ENCODE measurements around the gene IGFBP4. TPM values are rescaled to one million over a fixed set of nuclear protein-coding genes. Genes with fewer than 3 reads are reported as not detected.

The IGFBP4 gene
- total and polyA plus RNA-seq, 2 experiments from 2014 or later, result 44.9 to 183 TPM

DNA sequence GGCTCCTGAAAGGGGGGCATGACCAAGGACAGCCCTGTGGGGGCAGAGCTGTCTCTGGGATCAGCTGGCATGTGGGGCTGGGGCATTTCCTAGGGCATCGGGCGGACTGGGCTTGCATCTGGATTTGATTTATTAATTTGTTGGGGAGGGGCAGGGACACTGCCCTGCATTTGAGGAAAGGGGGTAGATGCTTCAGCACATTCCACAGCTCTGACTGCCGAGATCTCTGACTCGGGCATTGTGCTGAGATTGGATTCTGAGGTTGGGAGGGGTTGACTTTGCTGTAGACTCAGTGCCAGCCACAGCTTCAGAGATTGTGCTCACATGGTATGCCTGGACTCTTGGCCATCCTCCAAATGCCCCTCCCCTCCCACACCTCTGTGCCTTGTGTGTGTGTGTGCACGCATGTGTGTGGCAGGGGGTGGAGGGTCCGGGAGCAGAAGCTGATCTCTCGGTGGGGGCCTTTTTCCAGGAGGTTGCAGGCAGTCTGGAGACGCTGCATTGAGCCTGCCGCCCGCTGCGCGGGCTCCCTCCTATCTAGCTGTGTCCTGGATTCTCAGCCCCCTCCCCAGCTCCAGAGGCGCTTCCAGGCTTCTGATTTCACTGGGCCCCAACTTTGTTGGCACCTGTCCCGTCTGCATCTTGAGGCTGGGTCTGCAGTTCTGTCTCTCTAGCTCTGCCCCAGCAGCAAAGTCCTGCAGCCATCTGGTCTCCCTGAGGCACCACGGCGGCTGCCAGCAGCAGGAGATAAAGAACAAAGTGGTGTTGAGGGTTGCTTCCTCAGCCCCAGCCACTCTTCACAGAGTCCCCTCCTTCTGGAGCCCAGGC, 14.9 kb downstream of the IGFBP4 start:
- no peaks in the 10 kb centered on the region for H3K36me3 ChIP-seq (replicated peaks; ENCODE audit: insufficient read depth, low read depth)

DNA sequence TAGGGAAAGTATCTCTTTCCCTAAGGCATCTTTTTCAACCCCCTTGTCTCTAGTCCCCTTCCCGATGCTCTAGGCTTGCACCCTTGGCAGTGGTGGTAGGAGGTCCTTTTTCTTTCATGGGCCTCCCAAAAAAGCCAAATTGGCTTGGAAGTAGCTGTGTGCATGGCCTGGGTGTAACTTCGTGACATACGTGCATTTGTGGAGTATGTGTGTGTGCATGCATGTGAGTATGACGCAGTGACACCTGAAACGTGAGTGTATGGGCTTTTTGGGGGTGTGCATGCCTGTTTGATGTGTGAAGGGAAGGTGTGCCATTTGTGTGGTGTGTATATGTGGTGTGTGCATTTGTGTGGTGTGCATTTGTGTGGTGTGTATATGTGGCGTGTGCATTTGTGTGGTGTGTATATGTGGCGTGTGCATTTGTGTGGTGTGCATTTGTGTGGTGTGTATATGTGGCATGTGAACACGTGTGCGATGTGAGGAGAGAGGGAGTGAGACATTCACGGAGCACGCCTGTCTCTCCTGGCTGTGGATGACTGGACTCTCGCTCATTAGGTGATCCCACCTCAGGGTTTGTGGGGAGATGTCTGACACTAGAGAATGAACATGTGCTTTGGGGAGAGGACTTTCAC, 15.7 kb downstream of the IGFBP4 start:
- TF ChIP-seq EZH2phosphoT487 (IDR thresholded peaks at IDR 0.05; ENCODE audit: low read depth, severe bottlenecking, unreplicated experiment) (no peak), EZH2 (IDR thresholded peaks at IDR 0.05; ENCODE audit: borderline replicate concordance) (no peak)
- TF ChIP-seq, protein P1, sequence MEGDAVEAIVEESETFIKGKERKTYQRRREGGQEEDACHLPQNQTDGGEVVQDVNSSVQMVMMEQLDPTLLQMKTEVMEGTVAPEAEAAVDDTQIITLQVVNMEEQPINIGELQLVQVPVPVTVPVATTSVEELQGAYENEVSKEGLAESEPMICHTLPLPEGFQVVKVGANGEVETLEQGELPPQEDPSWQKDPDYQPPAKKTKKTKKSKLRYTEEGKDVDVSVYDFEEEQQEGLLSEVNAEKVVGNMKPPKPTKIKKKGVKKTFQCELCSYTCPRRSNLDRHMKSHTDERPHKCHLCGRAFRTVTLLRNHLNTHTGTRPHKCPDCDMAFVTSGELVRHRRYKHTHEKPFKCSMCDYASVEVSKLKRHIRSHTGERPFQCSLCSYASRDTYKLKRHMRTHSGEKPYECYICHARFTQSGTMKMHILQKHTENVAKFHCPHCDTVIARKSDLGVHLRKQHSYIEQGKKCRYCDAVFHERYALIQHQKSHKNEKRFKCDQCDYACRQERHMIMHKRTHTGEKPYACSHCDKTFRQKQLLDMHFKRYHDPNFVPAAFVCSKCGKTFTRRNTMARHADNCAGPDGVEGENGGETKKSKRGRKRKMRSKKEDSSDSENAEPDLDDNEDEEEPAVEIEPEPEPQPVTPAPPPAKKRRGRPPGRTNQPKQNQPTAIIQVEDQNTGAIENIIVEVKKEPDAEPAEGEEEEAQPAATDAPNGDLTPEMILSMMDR (IDR thresholded peaks at IDR 0.05; ENCODE audit: poor library complexity), result no peak
- Histone ChIP-seq H3K9me2 (replicated peaks; ENCODE audit: insufficient read depth) (no peaks in the 10 kb centered on the region), H3K27me3 (no peaks in the 10 kb centered on the region), H3K4me1 (ENCODE audit: insufficient read depth) (peaks cover 59% of the 10 kb centered on the region), H3K9me3 (ENCODE audit: low read depth) (no peaks in the 10 kb centered on the region), H3K4me2 (peak overlapping the region; percentile 66), H3K36me3 (replicated peaks; ENCODE audit: insufficient read depth, low read depth) (no peaks in the 10 kb centered on the region), H2AFZ (no peak overlapping the region), H3K27ac (peak overlapping the region; percentile 86), H3K79me2 (no peaks in the 10 kb centered on the region), H3K4me3 (no peak overlapping the region), H4K20me1 (ENCODE audit: insufficient read depth, poor library complexity, severe bottlenecking) (no peaks in the 10 kb centered on the region)
- no peak for DNase-seq (ENCODE audit: low spot score)
- 85% methylated on average over 12 of the region's 12 CpGs for WGBS (ENCODE audit: low lambda C conversion rate, missing lambda C conversion rate)

More for the DNA sequence above, 14.9 kb downstream of the IGFBP4 start:
- Histone ChIP-seq H3K4me1 (ENCODE audit: insufficient read depth) (peaks cover 53% of the 10 kb centered on the region), H3K27ac (peak overlapping the region; percentile 86), H3K4me2 (peak overlapping the region; percentile 66), H4K20me1 (ENCODE audit: insufficient read depth, poor library complexity, severe bottlenecking) (no peaks in the 10 kb centered on the region), H3K27me3 (no peaks in the 10 kb centered on the region), H3K9me3 (ENCODE audit: low read depth) (no peaks in the 10 kb centered on the region), H3K4me3 (no peak overlapping the region), H3K79me2 (no peaks in the 10 kb centered on the region), H2AFZ (no peak overlapping the region), H3K9me2 (replicated peaks; ENCODE audit: insufficient read depth) (no peaks in the 10 kb centered on the region)
- no peak for TF ChIP-seq EZH2 (IDR thresholded peaks at IDR 0.05; ENCODE audit: borderline replicate concordance)
- no peak for TF ChIP-seq EZH2phosphoT487 (IDR thresholded peaks at IDR 0.05; ENCODE audit: low read depth, severe bottlenecking, unreplicated experiment)
- peak; percentile 74 for DNase-seq (ENCODE audit: low spot score)
- 42% methylated on average over 16 of the region's 16 CpGs for WGBS (ENCODE audit: low lambda C conversion rate, missing lambda C conversion rate)

DNA sequence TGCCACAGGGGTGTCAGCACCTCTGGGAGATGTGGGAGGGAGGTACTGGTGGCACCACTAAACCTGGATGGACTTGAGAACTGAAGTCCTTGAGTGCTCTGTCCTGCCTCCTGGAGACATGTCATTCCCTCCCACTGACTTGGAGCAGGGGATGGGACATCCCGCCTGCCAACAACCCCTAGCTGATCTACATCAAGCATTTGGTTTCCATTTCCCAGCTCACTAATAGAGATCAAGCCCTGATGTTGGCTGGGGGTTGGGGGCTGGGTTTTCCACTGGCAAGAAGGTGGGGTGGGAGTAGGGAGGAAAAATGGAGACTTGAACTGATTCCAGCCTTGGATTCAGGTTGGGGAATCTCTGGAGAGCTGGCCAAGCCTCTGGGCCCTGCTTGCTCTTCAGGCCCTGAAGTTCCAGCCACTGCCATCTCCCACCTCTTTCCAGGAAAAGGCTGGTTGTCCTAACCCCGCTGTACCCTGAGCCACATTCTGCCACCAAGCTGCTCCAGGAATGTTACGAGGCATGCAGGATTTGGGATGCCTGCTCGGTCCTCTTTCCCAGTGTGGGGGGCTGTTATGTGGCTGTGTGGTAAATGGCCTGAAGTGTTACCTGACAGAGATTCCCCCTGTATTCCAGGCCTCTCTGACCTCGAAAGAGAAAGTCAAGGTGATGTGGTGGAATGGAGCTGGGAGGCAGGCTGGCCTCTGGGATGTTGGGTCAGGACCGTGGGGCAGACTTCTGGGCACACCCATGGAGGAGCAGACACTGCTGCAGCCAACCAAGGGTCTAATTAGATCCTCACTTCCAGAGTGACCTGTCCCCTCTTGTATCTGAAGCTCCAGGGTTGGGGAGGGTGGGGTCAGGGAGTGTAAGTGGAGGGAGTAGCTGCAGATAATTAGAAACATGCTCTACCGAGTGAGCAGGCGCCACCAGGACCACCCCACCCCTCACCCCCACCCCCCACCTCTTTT, 16.7 kb downstream of the IGFBP4 start:
- no peak overlapping the region for H3K4me3 ChIP-seq
- no peaks in the 10 kb centered on the region for H3K27me3 ChIP-seq
- DNase-seq (ENCODE audit: low spot score), result peak; percentile 32
- H2AFZ ChIP-seq, result no peak overlapping the region
- WGBS (ENCODE audit: low lambda C conversion rate, missing lambda C conversion rate), result 67% methylated on average over 6 of the region's 8 CpGs
- no peaks in the 10 kb centered on the region for H3K79me2 ChIP-seq
- H3K27ac ChIP-seq, result peak overlapping the region; percentile 86
- H3K9me3 ChIP-seq (ENCODE audit: low read depth), result no peaks in the 10 kb centered on the region
- H3K4me1 ChIP-seq (ENCODE audit: insufficient read depth), result peaks cover 59% of the 10 kb centered on the region
- H4K20me1 ChIP-seq (ENCODE audit: insufficient read depth, poor library complexity, severe bottlenecking), result no peaks in the 10 kb centered on the region
- no peaks in the 10 kb centered on the region for H3K9me2 ChIP-seq (replicated peaks; ENCODE audit: insufficient read depth)
- no peaks in the 10 kb centered on the region for H3K36me3 ChIP-seq (replicated peaks; ENCODE audit: insufficient read depth, low read depth)
- TF ChIP-seq EZH2phosphoT487 (IDR thresholded peaks at IDR 0.05; ENCODE audit: low read depth, severe bottlenecking, unreplicated experiment) (no peak), EZH2 (IDR thresholded peaks at IDR 0.05; ENCODE audit: borderline replicate concordance) (no peak)
- TF ChIP-seq, protein P1 (IDR thresholded peaks at IDR 0.05; ENCODE audit: poor library complexity), result no peak
- no peak overlapping the region for H3K4me2 ChIP-seq

Measured in hepatocyte (in vitro differentiated cells).